Activated CD8-positive, alpha-beta T cell treated with anti-CD3 and anti-CD28 coated beads for 36 hours (primary cell): ENCODE data around the gene C6orf47. TPM values are rescaled to one million over a fixed set of nuclear protein-coding genes. Genes with fewer than 3 reads are reported as not detected.

Experiments
- ATAC-seq: fragments of 200-7000 bp; cut with Tn5 transposase; one replicate; pipeline ENCODE4 v1.10.0; 2021; ENCODE audit warnings: mild to moderate bottlenecking, moderate library complexity
- CTCF ChIA-PET: fragments of 350-600 bp; sonication (Branson Sonifier 250); formaldehyde crosslinking; loops from one replicate; lab custom pipeline; 2021; ENCODE audit warnings: antibody characterized with exemption; lab: Charles Lee
- POLR2A ChIA-PET: fragments of 350-600 bp; sonication (Branson Sonifier 250); formaldehyde crosslinking; loops from one replicate; lab custom pipeline; 2021; ENCODE audit warnings: antibody characterized with exemption; lab: Charles Lee
- DNase-seq: peaks from one replicate; pipeline ENCODE4 v3.0.0-alpha.2; 2020
- H3K27ac Mint-ChIP-seq: one replicate; pipeline ENCODE4 v1.8.0; 2021; ENCODE audit warnings: mild to moderate bottlenecking, mixed read lengths
- H3K27me3 Mint-ChIP-seq: one replicate; pipeline ENCODE4 v1.8.0; 2021; ENCODE audit warnings: mixed read lengths
- H3K36me3 Mint-ChIP-seq: one replicate; pipeline ENCODE4 v1.8.0; 2021; ENCODE audit warnings: low read depth, mixed read lengths
- H3K4me1 Mint-ChIP-seq: one replicate; pipeline ENCODE4 v1.8.0; 2021; ENCODE audit warnings: low read depth, mixed read lengths
- H3K4me3 Mint-ChIP-seq: one replicate; pipeline ENCODE4 v1.8.0; 2021; ENCODE audit warnings: mild to moderate bottlenecking, moderate library complexity, mixed read lengths
- H3K9me3 Mint-ChIP-seq: one replicate; pipeline ENCODE4 v1.8.0; 2021; ENCODE audit warnings: mixed read lengths
- intact Hi-C: fragments of 100-400 bp; cut with micrococcal nuclease; formaldehyde crosslinking; loops from one replicate; pipeline ENCODE4 v1.10.0; 2022
- total RNA-seq, 2 experiments: library from RNA; stranded (reverse); gene quantifications; one replicate each; pipeline ENCODE4 v1.2.3, GENCODE V29; 2021
- TF ChIP-seq, protein P1 (sequence below): fragments of 200-600 bp; IDR thresholded peaks from one replicate; pipeline ENCODE4 v1.8.0; 2022; ENCODE audit warnings: antibody characterized with exemption, mild to moderate bottlenecking

Gene C6orf47
- total RNA-seq, 2 experiments from 2014 or later = 11.4 to 11.7 TPM

DNA sequence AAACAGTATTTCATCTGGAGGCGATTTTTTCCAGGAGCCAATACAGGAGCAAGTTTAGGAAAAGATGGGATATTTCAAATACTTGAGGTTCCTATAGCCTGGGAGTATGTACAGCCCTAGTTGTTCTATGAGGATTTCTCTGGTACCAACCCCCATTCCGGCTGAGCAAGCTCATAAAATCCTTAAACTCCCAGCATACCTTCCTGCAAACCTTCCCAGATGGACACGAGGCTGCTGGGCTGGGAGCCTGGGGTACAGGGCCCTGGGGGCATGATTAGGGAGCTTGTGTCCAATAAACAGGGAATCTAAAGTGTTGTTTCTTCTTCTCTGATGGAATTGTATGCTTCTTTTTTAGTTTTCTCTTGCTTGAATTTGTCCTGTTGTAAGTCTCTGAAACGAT lies 38.6 kb downstream of the C6orf47 start:
- Mint-ChIP-seq H3K4me3 (peak overlapping the region; percentile 95), H3K36me3 (peaks cover 76% of the 10 kb centered on the region), H3K27me3 (no peaks in the 10 kb centered on the region), H3K27ac (peak overlapping the region; percentile 95), H3K4me1 (peaks cover 43% of the 10 kb centered on the region), H3K9me3 (no peaks in the 10 kb centered on the region)
- TF ChIP-seq, protein P1, sequence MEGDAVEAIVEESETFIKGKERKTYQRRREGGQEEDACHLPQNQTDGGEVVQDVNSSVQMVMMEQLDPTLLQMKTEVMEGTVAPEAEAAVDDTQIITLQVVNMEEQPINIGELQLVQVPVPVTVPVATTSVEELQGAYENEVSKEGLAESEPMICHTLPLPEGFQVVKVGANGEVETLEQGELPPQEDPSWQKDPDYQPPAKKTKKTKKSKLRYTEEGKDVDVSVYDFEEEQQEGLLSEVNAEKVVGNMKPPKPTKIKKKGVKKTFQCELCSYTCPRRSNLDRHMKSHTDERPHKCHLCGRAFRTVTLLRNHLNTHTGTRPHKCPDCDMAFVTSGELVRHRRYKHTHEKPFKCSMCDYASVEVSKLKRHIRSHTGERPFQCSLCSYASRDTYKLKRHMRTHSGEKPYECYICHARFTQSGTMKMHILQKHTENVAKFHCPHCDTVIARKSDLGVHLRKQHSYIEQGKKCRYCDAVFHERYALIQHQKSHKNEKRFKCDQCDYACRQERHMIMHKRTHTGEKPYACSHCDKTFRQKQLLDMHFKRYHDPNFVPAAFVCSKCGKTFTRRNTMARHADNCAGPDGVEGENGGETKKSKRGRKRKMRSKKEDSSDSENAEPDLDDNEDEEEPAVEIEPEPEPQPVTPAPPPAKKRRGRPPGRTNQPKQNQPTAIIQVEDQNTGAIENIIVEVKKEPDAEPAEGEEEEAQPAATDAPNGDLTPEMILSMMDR = no peak
- ChIA-PET CTCF (interaction anchor here (1.2 to 2.1 kb wide), 9 partner anchors 12 to 128 kb away, joined by 3 to 6 read pairs (median 4); partner anchors contain the start of genes BAG6, DDX39B and NFKBIL1), POLR2A (interaction anchor here (0.8 to 11.4 kb wide), 16 partner anchors 8 to 237 kb away, joined by 3 to 235 read pairs (median 6); partner anchors contain the start of genes APOM, BAG6, C6orf47 and CSNK2B)
- intact Hi-C loops = loop anchor here (2.0 kb wide), 1 partner anchor 43 kb away; the partner anchor contains the start of gene GPANK1
- ATAC-seq (no peak), DNase-seq (no peak)

DNA sequence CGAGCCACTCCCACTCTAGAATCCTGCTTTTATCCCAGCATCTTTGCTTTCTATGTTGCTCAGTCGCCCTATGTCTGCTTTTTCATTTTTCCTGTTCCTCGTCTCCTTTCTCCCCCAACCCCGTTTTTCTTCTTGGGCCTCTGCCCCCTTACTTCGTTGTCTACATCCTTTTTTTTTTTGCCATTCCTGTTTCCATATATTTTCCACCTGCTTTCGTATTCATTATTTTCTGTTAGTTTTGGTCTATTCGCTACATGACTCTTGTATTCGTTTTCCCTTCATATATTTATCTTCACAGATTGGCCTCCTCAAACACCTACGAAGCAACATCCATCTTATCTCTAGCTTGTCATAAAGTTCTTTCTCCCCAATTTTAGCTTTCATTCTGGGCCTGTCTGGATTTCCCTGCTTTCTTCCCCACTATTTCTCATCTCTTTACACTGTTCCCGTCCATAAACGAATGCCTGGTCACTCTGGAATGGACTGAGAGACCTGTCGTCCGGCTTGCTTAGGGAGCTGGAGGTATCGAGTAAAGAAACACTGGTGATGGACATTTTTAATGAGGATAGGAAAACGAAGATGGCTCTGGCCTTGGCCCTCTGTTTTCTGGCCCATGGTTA lies 39.1 kb downstream of the C6orf47 start:
- POLR2A ChIA-PET = interaction anchor here (1.0 to 11.4 kb wide), 15 partner anchors 9 to 238 kb away, joined by 3 to 235 read pairs (median 5); partner anchors contain the start of genes APOM, BAG6, CSNK2B and DDX39B
- Mint-ChIP-seq H3K27ac (peak overlapping the region; percentile 95), H3K9me3 (no peaks in the 10 kb centered on the region), H3K4me1 (peaks cover 49% of the 10 kb centered on the region), H3K36me3 (peaks cover 77% of the 10 kb centered on the region), H3K27me3 (no peaks in the 10 kb centered on the region), H3K4me3 (peak overlapping the region; percentile 95)
- DNase-seq (no peak), ATAC-seq (no peak)
- CTCF ChIA-PET = interaction anchor here (0.7 to 2.1 kb wide), 9 partner anchors 13 to 80 kb away, joined by 3 to 6 read pairs (median 4); partner anchors contain the start of genes ATP6V1G2, BAG6, DDX39B and NFKBIL1
- intact Hi-C loops = loop anchor here (2.0 kb wide), 1 partner anchor 43 kb away; the partner anchor contains the start of gene GPANK1
- TF ChIP-seq, protein P1 = no peak

DNA sequence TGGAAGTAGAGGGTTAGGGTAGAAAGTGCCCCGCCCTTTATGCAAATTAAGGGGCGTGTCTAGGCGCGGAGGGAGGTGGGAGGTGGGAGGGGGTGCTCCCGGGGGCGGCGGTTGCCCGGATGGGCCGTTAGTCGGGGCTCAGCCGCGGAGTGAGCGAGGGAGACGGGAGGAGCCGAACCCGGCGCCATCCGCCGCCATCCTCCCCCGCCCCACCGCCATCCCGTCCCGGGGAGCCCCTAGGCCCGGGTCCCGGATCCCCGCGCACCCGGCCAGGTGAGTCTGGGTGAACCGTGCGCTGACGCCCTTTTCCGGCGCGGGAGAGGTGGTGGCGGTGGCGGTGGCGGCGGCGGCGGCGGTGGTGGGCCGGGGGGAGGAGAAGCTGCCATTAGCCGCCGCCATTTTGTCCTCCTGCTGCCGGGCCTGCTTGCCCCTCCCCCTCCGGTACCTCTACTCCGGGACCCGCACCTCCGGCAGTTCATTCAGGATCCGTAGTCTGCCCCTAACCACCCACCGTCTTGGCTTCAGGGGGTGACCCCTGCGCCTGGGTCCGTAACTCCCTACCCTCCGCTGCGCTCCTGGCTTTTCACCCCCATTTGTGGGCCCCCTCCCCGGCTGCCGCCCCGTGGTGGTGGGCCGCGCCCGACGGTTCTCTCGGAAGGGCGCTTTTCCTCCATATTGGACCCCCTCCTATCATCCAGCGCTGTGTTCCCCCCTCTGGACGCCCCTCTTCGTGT lies 39.8 kb downstream of the C6orf47 start, which contains the start of gene PRRC2A:
Gene PRRC2A (plus strand): TSS at position 130 of the 734 bp plus-strand sequence. CDS start 2,075 bp downstream, outside the sequence.
- Mint-ChIP-seq H3K27me3 (no peaks in the 10 kb centered on the region), H3K4me3 (peak within 1 kb of the TSS; percentile 95), H3K36me3 (peaks cover 75% of the 10 kb centered on the region), H3K9me3 (no peaks in the 10 kb centered on the region), H3K27ac (peak within 1 kb of the TSS; percentile 97), H3K4me1 (peaks cover 54% of the 10 kb centered on the region)
- DNase-seq (peak; percentile 85), ATAC-seq (peak; percentile 25)
- CTCF ChIA-PET = interaction anchor here (0.7 to 1.5 kb wide), 6 partner anchors 24 to 74 kb away, joined by 3 to 5 read pairs (median 3); partner anchors contain the start of genes ATP6V1G2 and BAG6
- POLR2A ChIA-PET = interaction anchor here (0.7 to 11.4 kb wide), 12 partner anchors 19 to 221 kb away, joined by 3 to 235 read pairs (median 5); partner anchors contain the start of genes BAG6, CSNK2B, DDX39B and GPANK1
- TF ChIP-seq, protein P1 = no peak
- intact Hi-C loops = loop anchor here (2.0 kb wide), 1 partner anchor 44 kb away; the partner anchor contains the start of gene GPANK1

DNA sequence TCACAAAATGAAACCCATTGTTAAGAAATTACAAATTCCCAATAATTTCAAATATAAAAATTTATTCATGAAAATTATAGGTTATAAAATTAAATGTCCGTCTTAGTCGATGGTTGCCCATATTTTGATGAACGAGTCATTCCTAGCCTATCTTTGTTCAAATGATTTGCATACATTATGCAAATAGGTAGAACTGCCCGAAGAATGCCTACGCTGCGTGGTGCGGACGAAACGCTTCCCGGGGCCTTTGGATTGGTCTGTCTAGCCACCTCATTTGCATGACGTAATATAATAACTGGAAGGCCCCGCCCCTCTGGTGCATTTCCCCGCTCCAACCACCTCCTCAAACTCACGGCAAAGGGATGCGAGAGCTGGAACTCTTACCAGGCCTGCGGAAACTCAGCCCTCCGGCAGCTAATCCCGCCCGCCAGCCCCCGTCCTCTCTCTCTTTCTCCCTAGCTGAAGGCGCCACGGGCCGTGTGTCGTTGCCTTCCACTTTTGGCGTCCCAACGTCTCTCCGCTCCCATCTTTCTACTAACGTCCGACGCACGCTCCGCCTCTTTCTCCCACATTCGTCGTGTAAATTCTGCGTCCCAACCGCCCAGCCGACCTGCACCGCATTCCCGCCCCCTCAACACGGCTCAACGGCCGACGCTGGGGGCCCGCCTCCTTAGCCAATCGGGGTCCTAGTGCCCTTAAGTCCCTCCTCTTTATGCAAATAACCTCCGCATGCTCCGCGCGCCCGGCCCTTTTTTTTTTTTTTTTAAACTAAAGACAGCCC lies 40.6 kb downstream of the C6orf47 start:
- Mint-ChIP-seq H3K4me1 (peaks cover 59% of the 10 kb centered on the region), H3K27me3 (no peaks in the 10 kb centered on the region), H3K9me3 (no peaks in the 10 kb centered on the region), H3K4me3 (peak overlapping the region; percentile 95), H3K27ac (peak overlapping the region; percentile 97), H3K36me3 (peaks cover 67% of the 10 kb centered on the region)
- TF ChIP-seq, protein P1 = no peak
- peak; percentile 99 for DNase-seq
- peak; percentile 84 for ATAC-seq
- POLR2A ChIA-PET = interaction anchor here (0.7 to 5.1 kb wide), 13 partner anchors 27 to 221 kb away, joined by 3 to 44 read pairs (median 4); partner anchors contain the start of genes BAG6, DDX39B, LTB and TNF
- CTCF ChIA-PET = interaction anchor here (0.7 to 0.9 kb wide), 3 partner anchors 24 to 68 kb away, joined by 3 read pairs; no protein-coding TSS in a partner anchor
- intact Hi-C loops = loop anchor here (2.0 kb wide), 1 partner anchor 45 kb away; the partner anchor contains the start of gene GPANK1
